ENCODE results near the gene TTC27. TPM values are rescaled to one million over a fixed set of nuclear protein-coding genes. Genes with fewer than 3 reads are reported as not detected.

TTC27 gene
- total RNA-seq, 1 donor from 2014 or later: 10.3 TPM

- Histone ChIP-seq H3K9me3 (no peaks in the 10 kb centered on the region), H3K27ac (no peak overlapping the region), H3K4me3 (no peak overlapping the region), H3K36me3 (peaks cover 18% of the 10 kb centered on the region), H3K27me3 (no peaks in the 10 kb centered on the region), H3K4me1 (peaks cover 7% of the 10 kb centered on the region)
- TF ChIP-seq, protein P1, sequence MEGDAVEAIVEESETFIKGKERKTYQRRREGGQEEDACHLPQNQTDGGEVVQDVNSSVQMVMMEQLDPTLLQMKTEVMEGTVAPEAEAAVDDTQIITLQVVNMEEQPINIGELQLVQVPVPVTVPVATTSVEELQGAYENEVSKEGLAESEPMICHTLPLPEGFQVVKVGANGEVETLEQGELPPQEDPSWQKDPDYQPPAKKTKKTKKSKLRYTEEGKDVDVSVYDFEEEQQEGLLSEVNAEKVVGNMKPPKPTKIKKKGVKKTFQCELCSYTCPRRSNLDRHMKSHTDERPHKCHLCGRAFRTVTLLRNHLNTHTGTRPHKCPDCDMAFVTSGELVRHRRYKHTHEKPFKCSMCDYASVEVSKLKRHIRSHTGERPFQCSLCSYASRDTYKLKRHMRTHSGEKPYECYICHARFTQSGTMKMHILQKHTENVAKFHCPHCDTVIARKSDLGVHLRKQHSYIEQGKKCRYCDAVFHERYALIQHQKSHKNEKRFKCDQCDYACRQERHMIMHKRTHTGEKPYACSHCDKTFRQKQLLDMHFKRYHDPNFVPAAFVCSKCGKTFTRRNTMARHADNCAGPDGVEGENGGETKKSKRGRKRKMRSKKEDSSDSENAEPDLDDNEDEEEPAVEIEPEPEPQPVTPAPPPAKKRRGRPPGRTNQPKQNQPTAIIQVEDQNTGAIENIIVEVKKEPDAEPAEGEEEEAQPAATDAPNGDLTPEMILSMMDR (IDR thresholded peaks at IDR 0.05): no peak
- ATAC-seq (no peak), DNase-seq (no peak)
- intact Hi-C loops (cut with DNase I): no loop called here
Observed at GRCh38 chr2:32755666-32756065, 127.8 kb downstream of the TTC27 start.

DNA sequence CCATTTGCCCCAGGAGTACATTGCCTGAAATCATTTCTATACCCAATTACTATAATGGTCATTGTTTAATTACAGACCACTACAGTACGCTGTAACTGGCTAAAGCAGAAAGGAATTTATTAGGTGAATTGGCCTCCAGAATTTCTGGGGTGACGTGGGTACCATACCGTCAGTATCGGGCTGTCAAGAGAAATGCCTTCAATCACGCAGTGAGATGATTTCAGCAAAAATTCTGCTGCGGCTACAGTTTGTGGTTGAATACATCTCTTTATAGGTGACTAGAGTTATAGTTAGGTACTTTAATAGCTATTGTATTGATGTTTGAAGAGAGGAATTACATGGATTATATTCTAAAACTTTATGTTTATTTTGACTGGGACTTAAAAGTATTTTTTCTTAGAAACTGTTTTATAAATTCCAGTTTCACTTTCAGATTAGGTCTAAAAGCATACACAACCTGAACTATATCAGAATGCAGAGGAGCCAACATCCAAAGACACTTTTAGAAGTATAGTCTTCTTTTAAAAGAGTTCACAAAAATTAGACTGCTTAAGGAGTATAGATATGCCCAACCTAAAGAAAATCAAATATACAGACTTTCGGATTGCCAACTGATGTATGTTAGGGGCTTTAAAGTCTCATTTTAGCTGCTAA lies 128.4 kb downstream of the TTC27 start:
- Histone ChIP-seq H3K27ac (no peak overlapping the region), H3K4me1 (peaks cover 7% of the 10 kb centered on the region), H3K9me3 (no peaks in the 10 kb centered on the region), H3K27me3 (no peaks in the 10 kb centered on the region), H3K4me3 (no peak overlapping the region), H3K36me3 (peaks cover 18% of the 10 kb centered on the region)
- DNase-seq: no peak
- intact Hi-C loops (cut with DNase I): no loop called here
- ATAC-seq: no peak
- TF ChIP-seq, protein P1 (IDR thresholded peaks at IDR 0.05): no peak

DNA sequence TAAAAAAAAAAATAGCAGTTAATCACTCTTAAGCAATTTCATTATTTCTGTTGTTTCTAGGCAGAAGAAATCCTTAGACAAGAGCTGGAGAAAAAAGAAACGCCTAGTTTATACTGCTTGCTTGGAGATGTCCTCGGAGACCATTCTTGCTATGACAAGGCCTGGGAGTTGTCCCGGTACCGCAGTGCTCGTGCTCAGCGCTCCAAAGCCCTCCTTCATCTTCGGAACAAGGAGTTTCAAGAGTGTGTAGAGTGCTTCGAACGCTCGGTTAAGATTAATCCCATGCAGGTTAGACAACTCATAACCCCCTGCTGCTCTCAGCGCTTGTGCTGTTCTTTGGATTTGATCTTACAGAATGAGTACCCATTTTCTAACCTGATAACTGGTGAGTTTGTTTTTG lies 130.4 kb downstream of the TTC27 start:
- TF ChIP-seq, protein P1 (IDR thresholded peaks at IDR 0.05): no peak
- no peaks in the 10 kb centered on the region for H3K27me3 ChIP-seq
- DNase-seq: no peak
- H3K9me3 ChIP-seq: no peaks in the 10 kb centered on the region
- no peak overlapping the region for H3K4me3 ChIP-seq
- H3K36me3 ChIP-seq: peaks cover 18% of the 10 kb centered on the region
- H3K4me1 ChIP-seq: no peaks in the 10 kb centered on the region
- ATAC-seq: peak; percentile 78
- intact Hi-C loops (cut with DNase I): no loop called here
- H3K27ac ChIP-seq: no peak overlapping the region

- ATAC-seq: no peak
- Histone ChIP-seq H3K36me3 (peaks cover 18% of the 10 kb centered on the region), H3K4me3 (no peak overlapping the region), H3K4me1 (no peaks in the 10 kb centered on the region), H3K9me3 (no peaks in the 10 kb centered on the region), H3K27me3 (no peaks in the 10 kb centered on the region), H3K27ac (no peak overlapping the region)
- intact Hi-C loops (cut with DNase I): no loop called here
- no peak for DNase-seq
- TF ChIP-seq, protein P1 (IDR thresholded peaks at IDR 0.05): no peak
Observed at GRCh38 chr2:32760628-32761027, 132.8 kb downstream of the TTC27 start.

DNA sequence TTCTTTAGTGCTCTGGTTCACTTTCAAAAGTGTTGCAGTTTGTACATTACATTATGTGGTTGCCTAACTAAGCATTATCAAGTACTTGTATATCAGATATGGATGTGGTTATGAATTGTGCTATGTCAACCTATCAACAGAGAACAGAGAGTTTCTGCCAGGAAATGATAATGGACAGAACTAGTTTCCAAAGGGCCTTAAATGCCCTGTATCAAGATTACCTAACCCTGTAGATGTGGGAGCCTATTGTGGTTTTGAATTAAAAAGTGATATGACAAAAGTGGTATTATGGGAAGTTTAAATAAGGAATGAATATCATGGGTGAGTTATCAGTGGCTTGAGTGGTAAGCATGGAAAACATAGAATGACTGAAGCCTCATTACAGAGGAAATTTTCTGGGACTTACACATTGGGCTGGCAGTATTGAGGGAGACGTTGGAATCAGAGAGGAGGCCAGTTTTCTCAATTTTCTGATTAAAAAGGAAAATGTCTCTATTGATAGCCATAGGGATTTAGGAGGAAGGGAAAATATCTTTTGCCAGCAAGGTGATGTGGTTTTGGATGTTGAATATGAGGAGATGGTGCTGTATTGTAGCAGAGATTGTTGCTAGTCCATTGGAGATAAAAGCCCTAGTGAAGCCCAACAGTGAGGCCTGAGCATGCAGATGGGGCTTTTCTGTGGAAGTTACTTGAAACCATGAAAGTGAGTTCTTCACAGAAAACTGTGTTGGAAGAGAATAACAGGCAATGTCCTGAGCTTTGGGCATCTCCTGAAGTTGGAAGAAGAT lies 140.7 kb downstream of the TTC27 start:
- Histone ChIP-seq H3K9me3 (no peaks in the 10 kb centered on the region), H3K27me3 (no peaks in the 10 kb centered on the region), H3K27ac (no peak overlapping the region), H3K4me3 (no peak overlapping the region), H3K4me1 (no peaks in the 10 kb centered on the region), H3K36me3 (no peaks in the 10 kb centered on the region)
- TF ChIP-seq, protein P1 (IDR thresholded peaks at IDR 0.05): no peak
- DNase-seq (no peak), ATAC-seq (no peak)
- intact Hi-C loops (cut with DNase I): no loop called here
